Immature natural killer cell (primary cell): Measurements from ENCODE around the gene KLK10. TPM values are rescaled to one million over a fixed set of nuclear protein-coding genes. Genes with fewer than 3 reads are reported as not detected.
"Not testable (repeated sequence)": the region's sequence is repeated elsewhere in the genome, so short reads cannot be mapped to it uniquely, and the experiment has no call there.

Experiments used
- DNase-seq, 3 donors: peaks; one replicate each; pipeline ENCODE4 v3.0.0; 2022; ENCODE audit warnings: mixed read lengths in 1 of 3
- H3K27ac Mint-ChIP-seq, 6 donors: one replicate each; pipeline ENCODE4 v1.8.0; 2020; ENCODE audit warnings: mixed read lengths in 6 of 6, mild to moderate bottlenecking in 5 of 6, inconsistent platforms in 4 of 6, moderate library complexity in 3 of 6
- H3K27me3 Mint-ChIP-seq, 3 donors: one replicate each; pipeline ENCODE4 v1.8.0; 2020 to 2021; ENCODE audit warnings: low read depth in 3 of 3, mild to moderate bottlenecking in 3 of 3, mixed read lengths in 3 of 3, moderate library complexity in 3 of 3, inconsistent platforms in 1 of 3
- H3K36me3 Mint-ChIP-seq, 3 donors: one replicate each; pipeline ENCODE4 v1.8.0; 2020; ENCODE audit warnings: mixed read lengths in 3 of 3, inconsistent platforms in 2 of 3, mild to moderate bottlenecking in 2 of 3
- H3K4me1 Mint-ChIP-seq, 2 donors: one replicate each; pipeline ENCODE4 v1.8.0; 2020; ENCODE audit warnings: inconsistent platforms in 2 of 2, mild to moderate bottlenecking in 2 of 2, mixed read lengths in 2 of 2, moderate library complexity in 1 of 2
- H3K4me3 Mint-ChIP-seq, 5 donors: one replicate each; pipeline ENCODE4 v1.8.0; 2020; ENCODE audit warnings: mild to moderate bottlenecking in 5 of 5, mixed read lengths in 5 of 5, inconsistent platforms in 3 of 5, moderate library complexity in 3 of 5
- H3K9me3 Mint-ChIP-seq, 6 donors: one replicate each; pipeline ENCODE4 v1.8.0; 2020; ENCODE audit warnings: mild to moderate bottlenecking in 6 of 6, mixed read lengths in 6 of 6, inconsistent platforms in 4 of 6, moderate library complexity in 3 of 6
- polyA plus RNA-seq, 3 donors: library from polyadenylated mRNA; unstranded; fragments of 300-500 nt; fragmentation: Illumina TruSeq; gene quantifications; one replicate each; pipeline ENCODE4 v1.2.3, GENCODE V29; 2021

KLK10 gene
- polyA plus RNA-seq, 3 donors from 2014 or later: not detected

DNA sequence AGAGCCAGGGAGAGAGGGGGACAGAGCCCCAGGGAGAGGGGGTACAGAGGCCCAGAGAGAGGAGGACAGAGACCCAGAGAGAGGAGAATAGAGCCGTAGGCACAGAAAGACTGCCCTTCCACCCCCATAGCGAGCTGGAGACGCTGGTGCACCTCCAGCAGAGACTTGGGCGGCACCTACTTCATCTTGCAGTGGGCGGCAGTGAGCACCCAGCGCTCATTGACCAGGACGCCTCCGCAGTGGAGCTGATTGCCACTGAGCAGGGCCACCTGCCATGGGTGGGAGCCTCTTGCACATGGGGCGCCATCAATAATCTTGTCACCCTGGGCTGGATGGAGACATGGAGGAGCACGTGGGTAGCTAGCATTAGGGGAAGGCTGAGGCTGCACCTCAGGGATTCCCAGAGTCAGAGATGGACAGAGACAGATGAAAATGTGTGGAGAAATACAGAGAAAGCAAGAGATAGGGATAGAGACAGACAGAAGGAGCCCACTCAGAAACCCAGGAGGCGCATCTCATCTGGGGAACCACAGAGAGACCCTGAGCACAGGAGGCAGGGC lies 37.8 kb downstream of the KLK10 start:
- Mint-ChIP-seq H3K9me3 (peaks cover 0 to 2% (median 0%) of the 10 kb centered on the region in 6 donors), H3K4me3 (no peak overlapping the region), H3K4me1 (no peaks in the 10 kb centered on the region), H3K36me3 (peaks cover 0 to 4% (median 0%) of the 10 kb centered on the region in 3 donors), H3K27me3 (peaks cover 8 to 18% (median 17%) of the 10 kb centered on the region in 3 donors), H3K27ac (no peak overlapping the region)
- no peak for DNase-seq

DNA sequence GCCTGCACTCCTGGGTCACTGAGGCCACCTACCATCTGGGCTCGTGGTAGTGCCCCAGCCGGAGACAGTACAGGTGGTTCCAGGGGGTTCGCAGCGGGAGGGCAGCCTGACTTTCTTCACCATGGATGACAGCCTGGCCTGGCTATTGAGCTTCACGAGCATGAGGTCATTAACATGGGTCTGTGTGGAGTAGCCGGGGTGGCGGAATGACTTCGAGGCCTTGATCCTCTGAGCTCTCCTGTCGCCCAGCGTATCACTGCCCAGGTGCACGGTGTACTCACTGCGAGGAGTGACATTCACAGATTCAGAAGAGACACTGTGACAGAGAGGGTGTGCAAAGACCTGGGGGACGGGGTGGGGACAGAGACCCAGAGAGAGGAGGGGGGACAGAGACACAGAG lies 39.3 kb downstream of the KLK10 start:
- H3K9me3 Mint-ChIP-seq: peaks cover 0 to 2% (median 0%) of the 10 kb centered on the region in 6 donors
- H3K27me3 Mint-ChIP-seq: peaks cover 11 to 22% (median 17%) of the 10 kb centered on the region in 3 donors
- no peaks in the 10 kb centered on the region for H3K36me3 Mint-ChIP-seq
- no peak for DNase-seq
- H3K4me1 Mint-ChIP-seq: no peaks in the 10 kb centered on the region
- no peak overlapping the region for H3K27ac Mint-ChIP-seq
- no peak overlapping the region for H3K4me3 Mint-ChIP-seq

DNA sequence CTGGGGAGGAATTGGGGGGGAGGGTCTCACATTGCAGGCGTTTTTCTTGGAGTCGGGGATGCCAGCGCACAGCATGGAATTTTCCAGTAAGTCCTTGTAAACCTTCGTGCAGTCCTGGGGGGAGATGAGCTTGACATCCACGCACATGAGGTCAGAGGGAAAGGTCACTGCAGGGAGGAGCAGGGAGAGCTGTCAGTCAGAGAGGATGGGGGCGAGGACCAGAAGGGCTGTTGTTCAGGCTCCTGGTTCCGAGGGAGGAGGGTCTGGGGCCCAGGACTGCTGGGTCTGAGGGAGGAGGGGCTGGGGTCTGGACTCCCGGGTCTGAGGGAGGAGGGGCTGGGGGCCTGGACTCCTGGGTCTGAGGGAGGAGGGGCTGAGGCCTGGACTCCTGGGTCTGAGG lies 39.8 kb downstream of the KLK10 start:
- Mint-ChIP-seq H3K4me3 (no peak overlapping the region), H3K36me3 (no peaks in the 10 kb centered on the region), H3K4me1 (no peaks in the 10 kb centered on the region), H3K27ac (no peak overlapping the region), H3K27me3 (peaks cover 11 to 18% (median 15%) of the 10 kb centered on the region in 3 donors), H3K9me3 (peaks cover 0 to 2% (median 0%) of the 10 kb centered on the region in 6 donors)
- DNase-seq: no peak

DNA sequence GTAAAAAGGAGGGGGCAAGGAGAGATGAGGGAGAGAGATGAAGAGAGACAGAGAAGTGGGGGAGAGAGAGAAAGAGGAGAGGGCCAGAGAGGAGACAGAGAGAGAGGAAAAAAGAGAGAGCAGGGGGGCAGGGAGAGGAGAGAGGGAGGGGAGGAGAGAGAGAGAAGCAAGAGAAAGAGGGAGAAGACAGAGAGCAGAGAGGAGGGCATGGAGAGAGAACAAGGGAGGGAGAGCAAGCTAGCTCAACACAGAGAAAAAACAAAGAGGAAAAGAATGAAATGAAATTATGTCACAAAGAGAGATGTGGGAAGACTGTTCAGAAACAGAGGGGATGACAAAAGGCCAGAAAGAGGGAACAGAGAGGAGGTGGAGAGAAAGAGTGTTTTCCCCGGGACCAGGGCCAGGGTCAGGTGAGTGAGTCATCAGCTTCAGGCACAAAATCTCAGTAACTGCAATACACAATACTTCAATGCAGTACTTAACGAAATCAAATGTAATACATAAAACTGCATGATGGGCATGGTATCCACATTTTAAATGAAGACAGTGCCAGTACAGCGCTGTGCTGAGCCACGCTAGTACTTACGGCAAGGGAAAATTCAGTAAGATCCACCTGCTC lies 40.6 kb downstream of the KLK10 start:
- Mint-ChIP-seq H3K27me3 (peaks cover 9 to 15% (median 11%) of the 10 kb centered on the region in 3 donors), H3K9me3 (peaks cover 0 to 2% (median 0%) of the 10 kb centered on the region in 6 donors), H3K4me3 (no peak overlapping the region), H3K4me1 (no peaks in the 10 kb centered on the region), H3K36me3 (no peaks in the 10 kb centered on the region), H3K27ac (no peak overlapping the region)
- no peak for DNase-seq

DNA sequence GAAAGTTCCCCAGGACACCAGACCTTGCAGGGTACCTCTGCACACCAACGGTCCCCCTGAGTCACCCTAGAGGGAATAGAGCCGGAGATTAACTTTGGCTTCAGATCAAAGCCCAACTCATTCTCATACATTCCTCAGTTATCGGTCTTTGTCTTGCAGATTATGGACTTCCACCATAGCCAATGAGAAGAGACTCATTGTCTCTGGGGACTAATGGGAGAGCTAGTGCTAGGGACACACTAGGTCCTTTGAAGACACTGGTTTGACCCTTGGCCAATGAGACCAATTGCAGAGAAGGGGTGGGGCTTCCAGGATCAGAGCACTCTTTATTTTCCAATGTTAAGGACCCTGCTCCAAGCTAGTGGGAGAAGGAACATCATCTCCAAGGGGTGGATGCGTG lies 41.9 kb downstream of the KLK10 start:
- no peak overlapping the region for H3K4me3 Mint-ChIP-seq
- H3K4me1 Mint-ChIP-seq: no peaks in the 10 kb centered on the region
- no peaks in the 10 kb centered on the region for H3K36me3 Mint-ChIP-seq
- peaks cover 0 to 2% (median 0%) of the 10 kb centered on the region in 6 donors for H3K9me3 Mint-ChIP-seq
- no peak for DNase-seq
- peaks cover 9 to 18% (median 13%) of the 10 kb centered on the region in 3 donors for H3K27me3 Mint-ChIP-seq
- no peak overlapping the region for H3K27ac Mint-ChIP-seq

DNA sequence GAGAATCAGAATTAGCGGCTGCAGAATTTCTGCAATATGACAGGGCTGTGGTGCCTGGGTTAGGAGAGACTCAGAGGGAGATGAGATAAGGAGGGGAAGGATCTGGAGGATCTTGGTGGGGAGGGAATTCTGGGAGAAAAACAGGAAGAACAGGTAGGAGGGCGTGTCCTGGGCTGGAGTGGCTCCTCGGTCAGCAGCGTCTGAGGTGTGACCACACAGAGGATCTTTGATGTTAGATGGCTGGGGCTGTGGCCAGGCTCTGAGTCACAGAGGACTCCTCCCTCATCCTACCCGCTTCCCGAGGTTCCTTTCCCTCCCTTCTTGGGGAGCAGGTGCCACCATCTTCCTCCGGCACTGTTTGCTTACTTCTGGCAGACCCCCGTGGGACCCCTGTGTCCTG lies 43.7 kb downstream of the KLK10 start:
- peaks cover 0 to 2% (median 0%) of the 10 kb centered on the region in 6 donors for H3K9me3 Mint-ChIP-seq
- no peak for DNase-seq
- no peaks in the 10 kb centered on the region for H3K36me3 Mint-ChIP-seq
- no peaks in the 10 kb centered on the region for H3K4me1 Mint-ChIP-seq
- no peak overlapping the region for H3K4me3 Mint-ChIP-seq
- peaks cover 6 to 16% (median 12%) of the 10 kb centered on the region in 3 donors for H3K27me3 Mint-ChIP-seq
- no peak overlapping the region for H3K27ac Mint-ChIP-seq

DNA sequence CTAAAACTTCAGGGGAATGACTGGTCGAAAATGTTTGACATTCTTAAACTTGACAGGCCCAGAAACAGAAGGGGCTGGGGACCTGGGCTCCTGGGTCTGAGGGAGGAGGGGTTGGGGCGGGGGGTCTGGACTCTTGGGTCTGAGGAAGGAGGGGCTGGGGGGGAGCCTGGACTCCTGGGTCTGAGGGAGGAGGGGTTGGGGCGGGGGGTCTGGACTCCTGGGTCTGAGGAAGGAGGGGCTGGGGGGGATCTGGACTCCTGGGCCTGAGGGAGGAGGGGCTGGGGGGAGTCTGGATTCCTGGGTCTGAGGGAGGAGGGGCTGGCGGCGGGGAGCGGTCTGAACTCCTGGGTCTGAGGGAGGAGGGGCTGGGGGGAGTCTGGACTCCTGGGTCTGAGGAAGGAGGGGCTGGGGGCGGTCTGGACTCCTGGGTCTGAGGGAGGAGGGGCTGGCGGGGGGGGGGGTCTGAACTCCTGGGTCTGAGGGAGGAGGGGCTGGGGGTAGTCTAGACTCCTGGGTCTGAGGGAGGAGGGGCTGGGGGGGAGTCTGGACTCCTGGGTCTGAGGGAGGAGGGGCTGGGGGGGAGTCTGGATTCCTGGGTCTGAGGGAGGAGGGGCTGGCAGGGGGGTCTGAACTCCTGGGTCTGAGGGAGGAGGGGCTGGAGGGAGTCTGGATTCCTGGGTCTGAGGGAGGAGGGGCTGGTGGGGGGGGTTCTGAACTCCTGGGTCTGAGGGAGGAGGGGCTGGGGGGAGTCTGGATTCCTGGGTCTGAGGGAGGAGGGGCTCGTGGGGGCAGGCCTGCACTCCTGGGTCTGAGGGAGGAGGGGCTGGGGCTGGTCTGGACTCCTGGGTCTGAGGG lies 44.6 kb downstream of the KLK10 start:
- DNase-seq: no peak
- H3K9me3 Mint-ChIP-seq: peaks cover 0 to 2% (median 0%) of the 10 kb centered on the region in 6 donors
- peaks cover 10 to 17% (median 12%) of the 10 kb centered on the region in 3 donors for H3K27me3 Mint-ChIP-seq
- H3K4me1 Mint-ChIP-seq: no peaks in the 10 kb centered on the region
- no peak overlapping the region for H3K4me3 Mint-ChIP-seq
- no peak overlapping the region for H3K27ac Mint-ChIP-seq
- no peaks in the 10 kb centered on the region for H3K36me3 Mint-ChIP-seq

DNA sequence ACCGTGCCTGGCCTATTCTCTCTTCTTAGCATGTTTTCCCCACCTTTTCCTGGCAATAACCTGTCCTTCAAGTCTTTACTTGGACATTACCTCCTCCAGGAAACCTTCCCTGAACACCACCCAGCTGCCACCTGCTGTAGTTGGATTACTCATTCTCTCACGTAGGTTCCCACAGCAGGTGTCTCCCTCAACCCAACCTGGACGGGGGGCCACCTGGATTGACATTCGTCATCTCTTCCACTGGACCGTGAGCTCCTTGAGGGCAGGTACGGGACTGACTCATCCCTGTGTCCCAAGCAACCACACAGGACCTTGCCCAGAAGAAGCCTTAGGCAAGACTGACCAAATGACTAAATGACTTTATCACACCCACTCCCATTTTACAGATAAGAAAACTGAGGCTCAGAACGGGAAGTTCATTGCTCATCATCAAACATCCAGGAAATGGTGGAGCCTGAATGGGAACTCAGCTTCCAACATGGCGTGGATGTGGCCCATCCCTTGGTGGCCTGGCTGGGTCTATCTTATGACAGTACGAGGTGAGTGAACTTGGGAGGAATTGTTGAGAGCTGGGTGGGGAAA lies 46.6 kb downstream of the KLK10 start:
- DNase-seq: no peak
- Mint-ChIP-seq H3K27ac (no peak overlapping the region), H3K9me3 (peaks cover 0 to 2% (median 0%) of the 10 kb centered on the region in 6 donors), H3K27me3 (peaks cover 9 to 21% (median 12%) of the 10 kb centered on the region in 3 donors), H3K4me3 (no peak overlapping the region), H3K36me3 (no peaks in the 10 kb centered on the region), H3K4me1 (no peaks in the 10 kb centered on the region)

DNA sequence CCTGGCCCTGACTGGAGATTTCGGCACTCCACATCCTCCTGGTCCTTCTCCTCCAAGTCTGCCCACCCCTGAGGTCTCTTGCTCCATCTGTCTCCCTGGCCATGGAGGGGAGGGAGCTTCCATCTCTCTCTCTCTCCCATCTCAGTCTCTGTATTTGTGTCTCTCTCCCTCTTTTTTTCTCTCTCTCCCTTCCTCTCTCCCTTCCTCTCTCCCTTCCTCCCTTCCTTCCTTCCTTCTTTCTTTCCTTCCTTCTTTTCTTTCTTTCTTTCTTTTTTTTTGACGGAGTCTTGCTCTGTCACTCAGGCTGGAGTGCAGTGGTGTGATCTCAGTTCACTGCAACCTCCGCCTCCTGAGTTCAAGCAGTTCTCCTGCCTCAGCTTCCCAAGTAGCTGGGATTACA lies 49.7 kb downstream of the KLK10 start:
- not testable (repeated sequence) for H3K36me3 Mint-ChIP-seq, H3K4me1 Mint-ChIP-seq, H3K9me3 Mint-ChIP-seq, H3K4me3 Mint-ChIP-seq, DNase-seq, H3K27ac Mint-ChIP-seq
- H3K27me3 Mint-ChIP-seq: peaks cover 6 to 16% (median 7%) of the 10 kb centered on the region in 3 donors

DNA sequence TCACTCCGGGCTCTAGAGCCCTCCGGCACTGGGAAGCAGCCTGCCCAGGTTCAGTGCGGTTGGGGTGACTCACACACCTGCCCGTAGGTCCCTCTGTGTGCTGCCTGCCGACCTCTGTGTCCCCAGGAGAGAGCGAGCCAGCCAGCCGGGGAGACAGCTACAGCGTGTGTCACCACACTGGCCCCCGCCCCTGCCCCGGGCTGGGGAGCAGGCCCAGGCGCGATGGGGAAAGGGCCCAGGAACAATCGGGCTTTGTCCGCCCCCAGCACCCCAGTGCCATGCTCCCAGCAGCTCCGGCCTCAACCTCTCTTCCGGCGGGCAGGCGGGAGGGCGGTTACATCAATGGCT lies 50.1 kb downstream of the KLK10 start, which contains the start of gene KLK6:
Gene KLK6, minus strand, starts transcription at position 179 of the 348 bp plus-strand sequence. CDS start 1,487 bp downstream, outside the sequence.
- Mint-ChIP-seq H3K4me3 (no peak within 1 kb of the TSS), H3K36me3 (no peaks in the 10 kb centered on the region), H3K27me3 (peaks cover 6 to 19% (median 9%) of the 10 kb centered on the region in 3 donors), H3K9me3 (no peaks in the 10 kb centered on the region), H3K27ac (no peak within 1 kb of the TSS), H3K4me1 (no peaks in the 10 kb centered on the region)
- DNase-seq: no peak

DNA sequence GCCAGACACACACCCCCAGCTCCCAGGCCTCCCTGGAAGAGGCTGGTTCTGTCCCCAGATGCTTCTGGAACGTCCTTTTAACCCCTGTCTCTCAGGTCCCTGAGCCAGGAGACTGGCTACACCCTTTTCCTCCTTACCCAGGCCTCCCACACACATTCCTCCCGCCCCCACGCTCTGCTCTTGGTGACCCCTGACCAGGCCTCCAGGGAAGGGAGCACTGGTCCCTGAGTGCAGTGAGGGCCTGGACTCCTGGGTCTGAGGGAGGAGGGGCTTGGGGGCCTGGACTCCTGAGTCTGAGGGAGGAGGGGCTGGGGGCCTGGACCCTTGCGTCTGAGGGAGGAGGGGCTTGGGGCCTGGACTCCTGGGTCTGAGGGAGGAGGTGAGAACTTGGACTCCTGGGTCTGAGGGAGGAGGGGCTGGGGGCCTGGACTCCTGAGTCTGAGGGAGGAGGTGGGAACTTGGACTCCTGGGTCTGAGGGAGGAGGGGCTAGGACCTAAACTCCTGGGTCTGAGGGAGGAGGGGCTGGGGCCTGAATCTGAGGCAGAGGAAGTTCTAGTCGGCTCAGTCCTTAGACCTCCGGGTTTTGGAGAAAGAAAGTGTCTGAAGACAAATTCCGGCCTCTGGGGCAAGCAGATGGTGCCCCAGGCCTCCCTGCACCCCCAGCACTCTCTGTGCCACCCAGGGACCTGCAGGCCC lies 50.6 kb downstream of the KLK10 start:
- H3K9me3 Mint-ChIP-seq: no peaks in the 10 kb centered on the region
- no peak overlapping the region for H3K27ac Mint-ChIP-seq
- no peaks in the 10 kb centered on the region for H3K4me1 Mint-ChIP-seq
- DNase-seq: no peak
- peaks cover 6 to 21% (median 8%) of the 10 kb centered on the region in 3 donors for H3K27me3 Mint-ChIP-seq
- H3K4me3 Mint-ChIP-seq: no peak overlapping the region
- H3K36me3 Mint-ChIP-seq: no peaks in the 10 kb centered on the region

DNA sequence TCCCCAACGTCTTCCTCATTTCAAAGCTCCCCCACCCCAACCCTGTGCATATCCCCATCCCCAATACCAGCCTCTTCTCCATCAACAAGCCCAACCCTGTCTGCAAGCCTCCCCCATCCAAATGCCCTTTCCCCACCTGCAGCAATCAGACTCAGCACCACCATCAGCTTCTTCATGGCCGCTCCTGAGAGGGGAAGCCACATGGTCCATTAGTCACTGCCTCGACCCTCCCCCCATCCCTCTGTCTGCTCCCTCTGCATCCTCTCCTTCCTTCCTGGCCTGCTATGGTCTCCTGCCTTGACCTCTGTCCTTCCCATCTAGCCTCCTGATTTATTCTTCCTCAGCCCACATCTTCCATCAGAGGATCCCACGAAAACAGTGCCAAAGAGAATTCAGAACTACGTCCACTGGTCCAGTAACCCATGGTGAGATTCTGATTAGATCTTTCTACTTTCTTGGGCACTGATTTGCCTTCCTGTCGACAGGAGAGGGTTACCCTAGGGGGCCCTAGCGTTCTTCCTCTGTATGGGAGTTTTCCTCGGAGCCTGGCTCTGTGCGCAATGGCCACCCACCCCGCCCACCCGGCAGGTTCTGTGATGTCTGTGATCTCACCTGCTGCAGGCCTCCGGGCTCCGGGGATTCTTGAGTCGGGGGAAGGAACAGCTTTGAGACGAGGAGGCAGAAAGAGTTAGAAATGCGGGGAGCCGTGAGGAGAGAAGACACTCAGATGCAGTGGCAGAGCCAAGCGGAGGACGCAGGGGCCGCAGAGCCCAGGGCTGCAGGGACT lies 51.4 kb downstream of the KLK10 start:
- H3K4me3 Mint-ChIP-seq: no peak overlapping the region
- H3K27ac Mint-ChIP-seq: no peak overlapping the region
- H3K36me3 Mint-ChIP-seq: no peaks in the 10 kb centered on the region
- peaks cover 4 to 23% (median 5%) of the 10 kb centered on the region in 3 donors for H3K27me3 Mint-ChIP-seq
- no peaks in the 10 kb centered on the region for H3K9me3 Mint-ChIP-seq
- H3K4me1 Mint-ChIP-seq: no peaks in the 10 kb centered on the region
- DNase-seq: no peak

DNA sequence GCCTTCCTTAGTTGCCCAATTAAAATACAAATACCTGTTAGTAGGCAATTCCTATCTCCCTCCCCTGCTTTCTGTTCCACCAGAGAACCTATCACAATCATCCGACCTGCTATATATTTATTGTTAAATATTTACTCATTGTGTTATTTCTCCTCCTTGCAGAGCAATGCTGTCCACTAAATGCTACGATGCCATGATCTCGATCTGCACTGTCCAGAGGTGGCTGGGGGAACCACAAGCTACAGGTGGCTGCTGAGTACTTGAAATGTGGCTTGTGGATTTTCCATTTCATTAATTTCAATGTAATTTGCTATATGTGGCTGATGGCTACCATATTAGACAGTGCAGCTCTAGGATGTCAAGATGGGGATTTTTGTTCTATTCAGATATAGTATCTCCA lies 55.2 kb downstream of the KLK10 start:
- Mint-ChIP-seq H3K27me3 (peaks cover 3 to 13% (median 9%) of the 10 kb centered on the region in 3 donors), H3K9me3 (no peaks in the 10 kb centered on the region), H3K4me1 (no peaks in the 10 kb centered on the region), H3K27ac (no peak overlapping the region), H3K36me3 (peaks cover 0 to 3% (median 3%) of the 10 kb centered on the region in 3 donors), H3K4me3 (no peak overlapping the region)
- DNase-seq: no peak
